GM19468 (cell line): ENCODE data around the gene WDR43.

Source experiments
- ATAC-seq: cut with Tn5 transposase; IDR thresholded peaks from one replicate; pipeline ENCODE4 v1.9.1; 2021; ENCODE audit warnings: mild to moderate bottlenecking, moderate library complexity, moderate number of reproducible peaks; ENCODE audit not compliant: unreplicated experiment; ENCODE audit errors: extremely low read depth

WDR43 gene

GRCh38 chr2:28906821-28907220, 12.4 kb downstream of the WDR43 start:
- ATAC-seq: no peak

- ATAC-seq: no peak
These were observed 13.7 kb downstream of the WDR43 start for GRCh38 chr2:28908172-28908571.

- no peak for ATAC-seq
These were observed 15.3 kb downstream of the WDR43 start for GRCh38 chr2:28909655-28910353.

GRCh38 chr2:28915939-28916338, 21.5 kb downstream of the WDR43 start:
- ATAC-seq: no peak

GRCh38 chr2:28926847-28927246, 32.4 kb downstream of the WDR43 start:
- no peak for ATAC-seq

GRCh38 chr2:28927469-28927868, 33.0 kb downstream of the WDR43 start:
- ATAC-seq: no peak

GRCh38 chr2:28927878-28928277, 33.4 kb downstream of the WDR43 start:
- no peak for ATAC-seq

- no peak for ATAC-seq
These were observed 35.1 kb downstream of the WDR43 start for GRCh38 chr2:28929581-28929980.

GRCh38 chr2:28930205-28930604, 35.7 kb downstream of the WDR43 start:
- ATAC-seq: no peak

GRCh38 chr2:28934769-28935168, 40.3 kb downstream of the WDR43 start:
- no peak for ATAC-seq

- no peak for ATAC-seq
These were observed 46.5 kb downstream of the WDR43 start for GRCh38 chr2:28941008-28941407.

- no peak for ATAC-seq
These were observed 50.2 kb downstream of the WDR43 start for GRCh38 chr2:28944535-28945248.

GRCh38 chr2:28948160-28948559, 53.7 kb downstream of the WDR43 start:
- no peak for ATAC-seq

- no peak for ATAC-seq
These were observed 54.7 kb downstream of the WDR43 start for GRCh38 chr2:28949190-28949589.

GRCh38 chr2:28949617-28950305, 55.3 kb downstream of the WDR43 start:
- ATAC-seq: no peak

GRCh38 chr2:28950941-28951630, 56.6 kb downstream of the WDR43 start:
- no peak for ATAC-seq

- ATAC-seq: no peak
These were observed 57.7 kb downstream of the WDR43 start for GRCh38 chr2:28951910-28952835.

- no peak for ATAC-seq
These were observed 58.4 kb downstream of the WDR43 start for GRCh38 chr2:28952836-28953211.

GRCh38 chr2:28955467-28955866, 61.0 kb downstream of the WDR43 start:
- no peak for ATAC-seq

GRCh38 chr2:28956415-28956826, 62.0 kb downstream of the WDR43 start:
- no peak for ATAC-seq
